HG03025 (cell line): ENCODE results near the gene ARHGAP35.

Experiments used
- ATAC-seq: cut with Tn5 transposase; IDR thresholded peaks from one replicate; pipeline ENCODE4 v1.9.1; 2021; ENCODE audit warnings: mild to moderate bottlenecking, moderate library complexity; ENCODE audit not compliant: unreplicated experiment, low FRiP score

ARHGAP35 gene

DNA sequence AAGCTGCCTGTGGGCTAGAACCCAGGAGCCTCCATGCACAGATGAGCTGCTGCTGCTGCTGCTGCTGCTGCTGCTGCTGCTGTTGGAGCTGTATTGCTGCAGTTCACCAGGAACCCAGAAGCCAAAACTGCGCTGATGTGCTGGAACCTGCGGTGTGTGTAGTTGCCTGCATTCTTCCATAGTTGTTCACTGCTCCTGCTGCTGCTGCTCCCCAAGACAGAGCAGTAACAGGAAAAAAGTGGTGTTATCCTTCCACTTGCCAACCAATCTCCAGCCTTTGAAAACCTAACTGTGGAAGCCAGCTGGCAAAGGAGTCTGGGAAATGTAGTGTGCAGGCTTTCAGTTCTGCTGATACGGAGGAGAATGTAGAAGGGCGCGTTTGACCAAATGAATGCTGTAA is 37.9 kb downstream of the ARHGAP35 start:
- no peak for ATAC-seq

- no peak for ATAC-seq
These were observed 39.5 kb downstream of the ARHGAP35 start for GRCh38 chr19:46900341-46900740.

DNA sequence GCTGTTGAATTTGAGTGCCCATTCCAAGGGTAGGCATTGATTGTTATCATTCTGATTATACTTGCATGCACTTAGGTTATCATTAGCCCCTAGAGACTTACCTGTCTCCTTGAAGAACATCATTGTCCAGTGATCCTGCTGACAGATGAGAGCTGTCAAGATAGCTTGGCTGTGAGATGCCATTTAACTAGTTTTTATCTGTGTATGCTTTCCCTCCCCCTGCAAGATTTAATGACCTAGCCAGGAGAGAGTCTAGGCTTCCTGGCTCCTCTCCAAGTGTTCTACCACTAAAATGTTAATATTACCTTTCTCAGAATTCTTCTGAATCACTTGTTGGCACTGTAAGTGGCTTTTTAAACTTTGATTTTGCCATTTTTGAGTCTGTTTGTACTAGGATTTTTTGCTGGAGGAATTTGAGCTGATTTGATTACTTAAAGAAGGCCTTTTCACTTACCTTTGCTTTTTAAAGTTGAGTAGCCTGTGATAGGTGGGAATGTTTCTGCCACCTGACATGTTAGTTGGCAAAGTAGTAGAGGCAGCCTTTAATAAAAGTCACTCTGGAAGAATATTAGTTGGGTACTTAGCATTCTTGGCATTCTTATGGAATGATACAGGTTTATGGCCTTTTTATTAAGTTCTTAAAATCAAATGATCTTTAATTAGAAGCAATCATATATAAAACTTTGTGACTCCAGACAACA is 41.1 kb downstream of the ARHGAP35 start:
- no peak for ATAC-seq

DNA sequence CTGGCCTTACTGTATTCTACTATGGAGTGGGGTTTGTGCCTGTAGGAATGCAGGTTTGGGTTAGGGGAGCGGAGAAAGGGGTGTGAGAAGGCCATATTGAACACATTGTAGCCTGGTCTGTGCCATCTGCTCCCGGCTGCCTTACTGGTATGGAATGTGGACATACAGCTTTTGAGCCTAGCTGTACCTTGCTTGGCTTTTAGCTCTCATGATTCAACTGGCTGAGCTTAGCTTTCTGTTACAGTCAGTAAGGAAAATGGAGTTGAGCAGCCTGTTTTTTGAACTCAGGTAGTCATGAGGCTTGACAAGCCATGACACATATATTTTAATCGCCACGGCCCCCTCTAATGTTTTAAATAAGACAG is 41.6 kb downstream of the ARHGAP35 start:
- no peak for ATAC-seq

DNA sequence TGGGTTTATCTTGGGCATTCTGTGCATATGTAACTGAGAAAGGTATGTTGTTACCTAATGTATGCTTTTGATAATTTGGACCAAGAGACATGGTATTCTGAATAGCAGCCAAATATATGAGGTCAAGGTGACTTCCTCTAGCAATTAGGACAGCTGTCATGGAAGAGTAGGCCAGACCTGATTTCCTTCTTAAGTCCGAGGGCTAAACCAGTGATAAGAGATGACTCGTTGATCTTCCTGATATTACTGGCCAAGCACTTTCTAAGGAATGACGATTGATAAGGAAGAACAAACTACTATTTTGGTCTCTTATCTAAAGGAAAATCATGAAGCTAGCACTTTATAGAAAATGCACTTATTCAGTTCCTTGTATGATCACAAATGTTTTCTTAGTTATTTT is 42.7 kb downstream of the ARHGAP35 start:
- no peak for ATAC-seq

- ATAC-seq: no peak
These were observed 43.6 kb downstream of the ARHGAP35 start for GRCh38 chr19:46904114-46905060.

DNA sequence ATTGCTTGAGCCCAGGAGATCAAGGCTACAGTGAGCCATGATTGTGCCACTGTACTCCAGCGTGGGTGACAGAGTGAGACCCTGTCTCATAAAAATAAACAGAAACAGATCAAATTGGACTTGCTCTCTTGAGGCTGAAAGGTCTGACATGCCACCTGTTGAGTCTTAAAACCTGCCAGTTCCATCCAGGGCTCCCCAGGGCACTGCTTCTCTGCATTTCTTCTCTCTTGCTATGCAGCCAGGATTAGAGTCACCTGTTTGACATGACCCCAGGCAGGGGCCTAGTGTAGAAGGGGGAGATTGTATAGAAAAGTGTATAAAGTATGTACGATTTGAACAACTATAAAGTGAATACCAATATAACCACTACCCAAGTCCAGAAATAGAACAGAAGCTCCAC is 45.4 kb downstream of the ARHGAP35 start:
- no peak for ATAC-seq

- ATAC-seq: no peak
These were observed 47.1 kb downstream of the ARHGAP35 start for GRCh38 chr19:46907880-46908279.

- ATAC-seq: no peak
These were observed 48.6 kb downstream of the ARHGAP35 start for GRCh38 chr19:46909356-46909755.
